Activated CD4-positive, alpha-beta T cell treated with anti-CD3 and anti-CD28 coated beads, Interleukin-2, Interleukin-4, amounts not matched to agents 100 ng/mL and 50 ng/mL, durations not matched to agents 16 hours and 8 hours (primary cell): Measurements from ENCODE around the gene USF2.

Source experiments
- DNase-seq: peaks from one replicate; pipeline ENCODE4 v3.0.0-alpha.2; 2020; ENCODE audit warnings: low spot score

Gene USF2

GRCh38 chr19:35246466-35247092 lies 22.2 kb upstream of the USF2 start:
- DNase-seq = no peak

DNA sequence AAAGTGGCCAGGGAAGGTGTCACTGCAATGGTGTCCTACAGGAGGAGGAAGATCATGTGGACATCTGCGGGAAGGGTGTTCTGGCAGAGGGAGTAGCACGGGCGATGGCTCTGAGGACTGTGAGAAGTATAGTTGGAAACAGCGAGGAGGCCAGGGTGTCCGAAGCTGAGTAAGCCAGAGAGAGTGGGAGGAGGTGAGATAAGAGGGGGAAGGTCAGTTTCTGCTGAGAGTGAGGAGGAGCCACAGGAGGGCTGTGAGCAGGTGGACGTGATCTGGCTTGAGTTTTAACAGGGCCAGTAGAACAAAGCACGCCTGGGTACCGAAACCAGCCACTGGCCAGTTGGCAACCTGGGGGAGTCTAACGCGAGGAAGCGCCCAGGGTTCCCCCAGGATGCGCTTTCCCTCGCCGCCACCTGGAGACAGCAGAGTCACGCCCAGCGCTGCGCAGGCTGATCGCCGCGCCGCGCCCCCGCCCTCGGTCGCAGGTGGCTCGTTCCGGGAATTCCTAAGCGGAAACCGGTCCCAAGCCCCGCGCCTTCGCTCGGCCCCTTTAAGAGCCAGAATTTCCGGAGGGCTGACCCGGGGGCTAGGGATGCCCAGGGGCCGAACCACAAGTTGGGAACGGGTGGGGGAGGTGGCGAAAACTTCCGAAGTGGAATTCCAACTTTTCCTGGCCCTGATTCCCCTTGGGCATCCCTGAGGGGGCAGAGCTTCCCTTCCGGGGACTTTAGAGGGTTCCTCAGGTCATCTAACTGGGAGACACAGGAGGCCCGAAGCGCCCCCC lies 21.0 kb upstream of the USF2 start:
- no peak for DNase-seq

- no peak for DNase-seq
Measured at GRCh38 chr19:35248310-35249145, 20.2 kb upstream of the USF2 start, which contains the start of gene LSR. Gene LSR, plus strand, starts transcription at chr19:35249002. Its CDS starts 21 bp downstream, at chr19:35249023.

DNA sequence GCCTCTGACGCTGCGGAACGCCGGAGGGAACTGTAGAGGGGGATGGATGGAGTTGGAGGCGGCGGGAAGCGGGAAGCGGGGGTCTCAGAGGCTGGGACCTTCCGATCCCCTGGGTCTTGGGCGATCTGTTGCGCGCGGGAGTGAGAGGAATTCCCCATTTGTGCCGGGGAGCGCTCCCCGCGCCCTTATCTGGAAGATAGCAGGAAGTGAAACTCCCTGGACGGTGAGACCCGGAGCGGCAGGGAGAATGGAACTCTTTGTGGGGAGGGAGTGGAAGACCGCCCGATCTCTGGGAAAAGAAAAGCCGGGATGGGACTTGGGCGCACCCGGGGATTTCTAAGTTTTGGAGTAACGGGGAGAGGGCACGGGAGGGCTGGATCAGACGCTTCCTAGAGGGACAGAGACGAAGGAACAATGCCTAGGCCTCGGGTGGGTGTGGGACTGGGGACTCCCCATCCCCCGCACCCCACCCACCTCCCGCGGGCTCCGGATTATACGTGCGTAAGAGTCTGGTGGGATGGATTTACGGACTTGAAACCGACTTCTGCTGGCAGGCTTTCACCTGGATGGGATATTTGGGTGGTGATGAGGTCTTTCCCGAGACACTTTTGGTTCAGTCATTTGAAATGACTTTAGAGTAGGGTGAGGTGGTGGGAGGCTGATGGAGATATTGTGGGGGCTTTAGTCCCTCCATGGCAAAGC lies 19.5 kb upstream of the USF2 start:
- DNase-seq = no peak

GRCh38 chr19:35249848-35250711 lies 18.7 kb upstream of the USF2 start:
- no peak for DNase-seq

GRCh38 chr19:35251456-35251855 lies 17.3 kb upstream of the USF2 start:
- DNase-seq = no peak

DNA sequence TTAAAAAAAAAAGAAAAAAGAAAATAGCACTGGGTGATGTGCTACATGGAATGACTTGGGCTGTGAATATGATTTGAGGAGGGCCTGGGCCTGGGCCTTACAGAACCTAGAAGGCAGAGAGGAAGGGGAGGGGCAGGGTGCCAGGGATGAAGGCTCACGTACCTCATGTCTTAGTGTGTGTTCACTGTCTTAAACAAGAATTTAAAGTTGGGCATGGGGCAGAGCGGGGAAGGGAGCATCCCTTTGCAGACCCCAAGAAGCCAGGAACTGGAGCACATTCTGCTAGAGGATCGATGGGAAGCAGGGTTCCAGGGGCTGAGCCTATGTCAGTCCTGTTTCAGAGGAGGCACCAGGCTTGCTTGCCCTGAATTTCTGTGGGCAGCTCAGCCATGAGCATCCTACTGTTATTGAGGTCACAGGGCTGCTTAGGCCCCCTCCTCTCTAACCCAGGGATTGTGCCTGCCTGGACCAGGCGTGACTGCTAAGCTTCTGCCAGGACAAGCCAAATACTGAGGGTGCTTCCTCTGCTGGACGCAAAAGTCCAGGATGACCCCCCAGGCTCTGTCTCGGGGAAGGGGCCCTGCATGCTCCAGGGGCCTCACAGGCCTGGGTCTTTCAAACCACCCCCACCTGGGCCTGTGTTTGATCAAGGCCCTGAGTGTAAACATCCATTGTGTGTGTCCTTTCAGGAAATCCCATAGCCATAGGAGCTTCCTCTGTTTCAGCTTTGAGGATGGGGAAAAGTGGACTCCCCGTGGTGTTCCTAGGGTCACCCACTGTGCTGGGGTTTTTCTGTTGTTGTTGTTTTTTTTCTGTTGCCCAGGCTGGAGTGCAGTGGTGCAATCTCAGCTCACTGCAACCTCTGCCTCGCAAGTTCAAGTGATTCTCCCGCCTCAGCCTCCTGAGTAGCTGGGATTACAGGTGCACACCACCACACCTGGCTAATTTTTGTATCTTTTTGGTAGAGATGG lies 15.2 kb upstream of the USF2 start:
- DNase-seq = no peak

DNA sequence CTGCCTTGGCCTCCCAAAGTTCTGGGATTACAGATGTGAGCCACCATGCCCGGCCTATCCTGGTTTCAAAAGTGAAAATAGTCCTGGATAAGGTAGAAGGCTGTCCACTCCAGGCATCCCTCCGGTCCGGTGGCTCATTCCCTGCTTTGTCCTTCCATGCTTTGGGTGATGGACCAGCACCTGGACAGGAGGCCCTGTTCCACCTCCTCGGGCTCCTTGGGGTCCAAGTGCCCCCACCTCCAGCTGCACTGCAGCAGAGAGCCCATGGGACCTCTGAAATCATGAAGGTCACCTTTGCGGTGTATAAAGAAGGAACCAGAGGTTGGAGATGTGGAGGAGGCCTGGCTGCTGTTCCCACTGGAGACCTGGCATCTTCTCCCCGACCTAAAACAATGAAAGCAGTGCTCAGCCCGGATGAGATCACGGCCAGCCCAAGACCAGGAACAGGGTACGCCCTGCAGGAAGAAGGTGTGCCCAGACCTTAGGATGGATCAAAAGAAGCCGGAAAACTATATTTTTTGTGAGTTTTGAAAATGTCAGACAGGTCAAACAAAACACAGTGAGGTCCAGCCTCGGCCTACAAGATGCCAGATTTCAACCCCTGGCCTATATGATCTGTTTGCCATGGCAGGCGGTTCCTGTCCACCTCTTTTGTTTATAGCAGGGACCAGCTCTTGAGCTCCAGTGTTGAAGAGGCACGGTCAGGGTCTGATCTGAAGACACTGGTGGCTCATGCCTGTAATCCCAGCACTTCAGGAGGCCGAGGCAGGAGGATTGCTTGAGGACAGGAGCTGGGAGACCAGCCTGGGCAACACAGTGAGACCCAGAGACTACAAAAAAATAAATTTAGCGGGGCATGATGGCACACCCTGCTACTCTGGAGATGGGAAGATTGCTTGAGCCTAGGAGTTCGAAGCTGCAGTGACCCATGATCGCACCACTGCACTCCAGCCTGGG lies 14.1 kb upstream of the USF2 start:
- DNase-seq = no peak

- DNase-seq = no peak
Measured at GRCh38 chr19:35256566-35256965, 12.2 kb upstream of the USF2 start.

- DNase-seq = no peak
Measured at GRCh38 chr19:35257113-35257461, 11.7 kb upstream of the USF2 start.

- DNase-seq = no peak
Measured at GRCh38 chr19:35260694-35261304, 8.0 kb upstream of the USF2 start.

GRCh38 chr19:35261356-35262100 lies 7.2 kb upstream of the USF2 start:
- DNase-seq = no peak

DNA sequence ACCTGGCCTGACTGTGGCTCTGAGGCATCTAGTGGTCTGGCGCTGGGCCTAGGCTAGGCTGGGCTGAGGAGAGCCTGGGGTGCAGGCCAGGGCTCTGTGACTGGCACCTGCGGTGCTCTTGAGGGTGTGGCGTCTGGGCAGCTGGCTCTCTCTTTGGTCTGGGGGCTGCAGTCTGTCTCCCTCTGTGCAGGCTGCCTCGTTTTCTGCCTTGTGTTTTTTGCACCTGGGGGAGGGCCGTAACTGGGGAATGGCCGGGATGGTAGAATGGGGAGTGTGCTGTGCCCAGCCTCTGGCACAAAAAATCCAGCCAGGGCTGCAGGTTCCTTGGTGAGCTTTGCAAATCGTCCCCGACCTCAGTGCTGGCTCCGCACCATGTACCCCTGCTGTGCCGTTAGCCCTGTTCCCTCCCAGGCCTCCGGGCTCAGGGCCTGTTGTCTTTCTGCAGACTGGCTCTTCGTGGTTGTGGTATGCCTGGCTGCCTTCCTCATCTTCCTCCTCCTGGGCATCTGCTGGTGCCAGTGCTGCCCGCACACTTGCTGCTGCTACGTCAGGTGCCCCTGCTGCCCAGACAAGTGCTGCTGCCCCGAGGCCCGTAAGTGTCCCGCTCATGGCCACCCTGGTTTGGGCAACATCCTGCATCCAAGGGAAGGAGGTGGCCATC lies 6.5 kb upstream of the USF2 start:
- DNase-seq = no peak

- DNase-seq = no peak
Measured at GRCh38 chr19:35264268-35265125, 4.3 kb upstream of the USF2 start.

- DNase-seq = no peak
Measured at GRCh38 chr19:35265126-35265899, 3.4 kb upstream of the USF2 start.
